ACC112 (cell line): ENCODE results near the gene IL22.

ENCODE experiments used
- H2AFZ ChIP-seq: fragments of 200-600 bp; sonication (generic); one replicate; pipeline ENCODE4 v1.6.0; 2017; ENCODE audit warnings: antibody characterized with exemption, low read length; ENCODE audit not compliant: unreplicated experiment
- H3K27ac ChIP-seq: fragments of 200-600 bp; sonication (generic); 2 replicates; pipeline ENCODE4 v1.5.1; 2014; ENCODE audit warnings: low read depth, mild to moderate bottlenecking, antibody characterized with exemption, low read length, moderate library complexity
- H3K27me3 ChIP-seq: fragments of 200-600 bp; sonication (generic); 2 replicates; pipeline ENCODE4 v1.6.1; 2014; ENCODE audit warnings: mild to moderate bottlenecking, antibody characterized with exemption, low read length, moderate library complexity, mixed read lengths; ENCODE audit not compliant: insufficient read depth
- H3K36me3 ChIP-seq: fragments of 200-600 bp; sonication (generic); 2 replicates; pipeline ENCODE4 v1.6.1; 2016; ENCODE audit warnings: mild to moderate bottlenecking, antibody characterized with exemption, low read length, moderate library complexity, mixed read lengths; ENCODE audit not compliant: insufficient read depth
- H3K4me1 ChIP-seq: fragments of 200-600 bp; sonication (generic); one replicate; pipeline ENCODE4 v1.6.1; 2016; ENCODE audit warnings: low read length, mixed read lengths; ENCODE audit not compliant: insufficient read depth, unreplicated experiment, control insufficient read depth
- H3K4me3 ChIP-seq: fragments of 200-600 bp; sonication (generic); 2 replicates; pipeline ENCODE4 v1.5.1; 2014; ENCODE audit warnings: mild to moderate bottlenecking, low read depth, low read length
- H3K79me2 ChIP-seq: fragments of 200-600 bp; sonication (generic); one replicate; pipeline ENCODE4 v1.6.0; 2016; ENCODE audit warnings: low read length; ENCODE audit not compliant: control insufficient read depth, unreplicated experiment, insufficient read depth

IL22 gene

DNA sequence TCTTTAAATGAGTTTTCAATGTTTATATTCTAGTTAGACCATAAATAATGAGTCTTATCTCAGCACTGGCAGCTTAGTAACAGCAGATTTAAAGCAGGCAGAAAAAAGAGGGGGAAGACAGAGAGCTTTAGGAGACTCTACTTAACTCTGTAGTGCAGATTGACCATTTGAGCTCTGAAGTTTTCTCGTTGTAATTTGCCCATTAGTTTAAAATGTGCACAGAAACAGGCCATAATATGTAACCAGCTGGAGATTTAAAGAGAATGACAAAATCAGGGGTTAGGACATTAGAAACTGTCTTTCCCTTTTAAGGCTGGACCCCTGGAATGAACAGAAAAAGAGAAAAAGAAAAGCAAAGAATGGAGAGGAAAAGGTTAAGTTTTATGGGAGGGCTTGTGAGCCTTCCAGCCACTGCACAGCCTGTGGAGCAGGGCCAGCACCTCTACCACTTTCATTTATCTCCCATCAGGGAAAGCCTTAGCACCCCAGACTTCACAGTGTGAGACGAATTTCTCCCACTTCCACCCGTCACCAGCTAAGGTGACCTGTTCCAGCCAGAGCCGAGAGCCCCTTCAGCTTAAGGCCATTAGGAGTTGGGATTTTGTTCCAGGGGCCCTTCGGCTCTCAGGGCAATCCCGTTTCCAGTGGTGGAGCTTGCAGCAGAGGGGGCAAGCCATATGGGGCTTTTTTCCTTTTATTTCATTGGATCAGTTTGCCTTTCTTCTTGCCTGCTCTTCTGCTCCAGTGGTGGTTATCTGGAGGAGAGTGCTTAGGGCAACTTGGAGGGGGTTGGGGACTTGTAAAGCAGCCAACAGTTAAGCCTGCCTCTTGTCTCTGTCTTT, 8.0 kb downstream of the IL22 start:
- Histone ChIP-seq H3K4me3 (peak overlapping the region; percentile 13; the same call in 1 of the 2 replicates), H2AFZ (peak overlapping the region; percentile 83), H3K36me3 (no peaks in the 10 kb centered on the region), H3K4me1 (peaks cover 24% of the 10 kb centered on the region), H3K79me2 (no peaks in the 10 kb centered on the region), H3K27me3 (no peaks in the 10 kb centered on the region), H3K27ac (no peak overlapping the region)

DNA sequence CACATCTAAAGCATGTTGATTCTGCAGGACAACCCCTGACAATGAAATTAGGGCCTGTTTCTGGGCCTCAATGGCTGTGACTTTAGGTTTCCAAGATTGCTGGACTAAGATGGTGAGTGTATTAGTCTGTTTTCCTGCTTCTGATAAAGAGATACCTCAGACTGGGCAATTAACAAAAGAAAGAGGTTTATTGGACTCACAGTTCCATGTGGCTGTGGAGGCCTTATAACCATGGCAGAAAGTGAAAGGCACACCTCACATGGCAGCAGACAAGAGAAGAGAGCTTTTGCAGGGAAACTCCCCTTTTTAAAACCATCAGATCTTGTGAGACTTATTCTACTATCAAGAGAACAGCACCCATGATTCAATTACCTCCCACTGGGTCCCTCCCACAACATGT, 10.6 kb downstream of the IL22 start:
- Histone ChIP-seq H3K36me3 (no peaks in the 10 kb centered on the region), H3K27ac (no peak overlapping the region), H3K79me2 (no peaks in the 10 kb centered on the region), H3K27me3 (no peaks in the 10 kb centered on the region), H2AFZ (no peak overlapping the region), H3K4me1 (peaks cover 39% of the 10 kb centered on the region), H3K4me3 (no peak overlapping the region)

DNA sequence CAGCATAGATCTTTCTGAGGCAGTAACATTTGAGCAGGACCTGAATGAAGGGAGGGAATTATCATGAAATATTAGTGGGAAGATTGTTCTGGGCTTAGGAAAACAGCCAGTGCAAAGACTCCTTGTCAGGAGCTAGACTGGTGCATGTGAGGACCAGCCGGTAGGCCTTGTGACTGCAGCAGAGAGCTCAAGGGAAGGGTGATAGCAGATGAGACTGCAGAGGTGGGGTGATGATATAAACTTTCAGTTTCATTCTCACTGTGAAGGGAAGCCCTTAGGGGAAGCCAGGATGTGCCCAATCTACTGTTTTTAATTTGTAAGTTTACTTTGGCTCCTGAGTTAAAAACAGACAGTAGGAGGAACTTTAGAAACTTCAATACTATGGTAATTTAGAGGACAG, 12.4 kb downstream of the IL22 start:
- Histone ChIP-seq H3K27ac (peak overlapping the region; percentile 82), H2AFZ (peak overlapping the region; percentile 96), H3K36me3 (no peaks in the 10 kb centered on the region)

DNA sequence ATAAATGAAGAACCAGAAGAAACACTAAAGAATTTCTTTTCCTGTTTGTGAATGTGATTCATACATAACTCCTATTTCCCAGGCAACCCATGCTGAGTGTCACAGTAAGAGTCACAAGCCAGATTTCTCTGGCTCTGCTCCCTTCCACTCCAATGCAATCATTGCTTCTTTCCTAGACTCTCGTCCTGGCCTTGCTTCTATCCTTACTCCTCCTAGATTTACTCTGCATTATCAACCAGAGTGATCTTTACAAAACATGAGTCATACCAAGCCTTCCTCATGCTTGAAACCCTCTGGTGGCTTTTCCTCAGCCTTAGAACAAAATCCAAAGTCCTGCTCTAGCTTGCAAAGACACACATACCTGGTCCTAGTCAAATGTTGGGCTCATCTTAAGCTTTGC, 13.3 kb downstream of the IL22 start:
- peak overlapping the region; percentile 52; the same call in 1 of the 2 replicates for H3K4me3 ChIP-seq

More for the DNA sequence above, 12.4 kb downstream of the IL22 start:
- peaks cover 56% of the 10 kb centered on the region for H3K4me1 ChIP-seq
- no peaks in the 10 kb centered on the region for H3K27me3 ChIP-seq
- H3K4me3 ChIP-seq = peak overlapping the region; percentile 52
- no peaks in the 10 kb centered on the region for H3K79me2 ChIP-seq

DNA sequence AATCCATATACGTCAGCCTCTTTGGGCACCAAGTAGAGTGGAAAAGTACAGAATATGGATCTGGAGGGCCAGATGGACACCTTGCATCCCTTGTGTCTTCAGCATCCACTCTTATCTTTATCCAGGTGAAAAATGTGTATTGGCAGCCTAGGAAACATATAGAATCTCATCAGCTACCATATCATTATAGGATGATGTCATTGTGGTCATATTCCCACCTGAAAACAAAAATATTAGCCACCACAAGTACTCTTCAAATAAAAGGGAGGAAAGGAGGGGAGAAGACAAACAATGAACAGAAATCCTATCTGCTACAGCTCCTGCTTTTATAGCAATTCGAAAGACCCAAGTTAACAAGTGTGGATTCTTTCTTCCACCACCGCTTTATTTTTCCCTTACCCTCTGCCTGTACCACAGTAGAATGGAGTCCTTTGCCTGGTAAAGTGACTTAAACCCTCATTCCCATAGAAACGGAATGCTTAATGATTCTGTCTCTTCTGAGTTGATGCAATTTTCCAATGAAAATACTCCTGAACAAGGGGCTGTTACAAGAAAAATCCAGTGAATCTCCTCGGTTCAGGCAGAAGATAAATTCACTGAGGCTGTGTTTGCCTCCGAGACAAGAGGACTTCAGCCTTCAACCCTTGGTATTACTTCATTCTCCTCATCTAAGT, 14.0 kb downstream of the IL22 start:
- H3K36me3 ChIP-seq = no peaks in the 10 kb centered on the region
- H3K4me3 ChIP-seq = 0 out of 2 replicates have a peak overlapping the region, but pooled peaks have one; percentile 7
- H3K4me1 ChIP-seq = peaks cover 44% of the 10 kb centered on the region
- H3K27ac ChIP-seq = peak overlapping the region; percentile 82
- H3K79me2 ChIP-seq = no peaks in the 10 kb centered on the region
- H3K27me3 ChIP-seq = no peaks in the 10 kb centered on the region
- peak overlapping the region; percentile 87 for H2AFZ ChIP-seq

More for the DNA sequence above, 13.3 kb downstream of the IL22 start:
- peaks cover 47% of the 10 kb centered on the region for H3K4me1 ChIP-seq
- H2AFZ ChIP-seq = peak overlapping the region; percentile 87
- peak overlapping the region; percentile 82 for H3K27ac ChIP-seq
- no peaks in the 10 kb centered on the region for H3K79me2 ChIP-seq
- no peaks in the 10 kb centered on the region for H3K36me3 ChIP-seq
- H3K27me3 ChIP-seq = no peaks in the 10 kb centered on the region

DNA sequence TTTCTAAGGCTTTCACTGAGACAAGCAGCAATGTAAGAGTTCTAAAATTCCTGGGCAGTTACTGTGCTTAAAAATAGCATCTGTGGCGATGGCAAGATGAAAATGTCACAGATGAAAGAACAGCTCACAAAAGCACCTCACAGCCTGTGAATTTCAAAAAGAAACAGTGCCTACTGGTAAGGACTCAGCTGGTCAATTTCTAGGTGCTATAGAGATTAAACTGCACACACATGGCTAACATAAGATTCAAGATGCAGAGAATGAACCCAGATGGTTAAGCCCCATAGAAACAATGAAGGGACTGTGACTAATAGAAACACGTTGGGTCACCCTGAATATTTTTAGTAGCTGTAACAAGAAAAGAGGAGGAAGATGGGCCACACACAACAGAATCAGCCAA, 15.8 kb downstream of the IL22 start:
- H3K4me1 ChIP-seq = peaks cover 44% of the 10 kb centered on the region
- no peak overlapping the region for H3K27ac ChIP-seq
- no peaks in the 10 kb centered on the region for H3K36me3 ChIP-seq
- no peaks in the 10 kb centered on the region for H3K27me3 ChIP-seq
- H3K79me2 ChIP-seq = no peaks in the 10 kb centered on the region
- H3K4me3 ChIP-seq = no peak overlapping the region
- peak overlapping the region; percentile 16 for H2AFZ ChIP-seq

- Histone ChIP-seq H3K36me3 (no peaks in the 10 kb centered on the region), H3K4me3 (peak overlapping the region; percentile 72), H3K79me2 (no peaks in the 10 kb centered on the region), H2AFZ (peak overlapping the region; percentile 100), H3K27ac (no peak overlapping the region), H3K27me3 (no peaks in the 10 kb centered on the region), H3K4me1 (peaks cover 44% of the 10 kb centered on the region)
Measured at GRCh38 chr12:68237078-68237477, 16.3 kb downstream of the IL22 start.

GRCh38 chr12:68236421-68237059, 16.9 kb downstream of the IL22 start:
- peaks cover 44% of the 10 kb centered on the region for H3K4me1 ChIP-seq
- H3K4me3 ChIP-seq = peak overlapping the region; percentile 72

GRCh38 chr12:68235576-68235975, 17.8 kb downstream of the IL22 start:
- H3K27me3 ChIP-seq = no peaks in the 10 kb centered on the region
- no peaks in the 10 kb centered on the region for H3K36me3 ChIP-seq
- H3K4me3 ChIP-seq = no peak overlapping the region
- H3K27ac ChIP-seq = no peak overlapping the region
- no peaks in the 10 kb centered on the region for H3K79me2 ChIP-seq
- H3K4me1 ChIP-seq = peaks cover 35% of the 10 kb centered on the region
- H2AFZ ChIP-seq = peak overlapping the region; percentile 44

More at GRCh38 chr12:68236421-68237059, 16.9 kb downstream of the IL22 start:
- Histone ChIP-seq H2AFZ (peak overlapping the region; percentile 100), H3K27me3 (no peaks in the 10 kb centered on the region), H3K27ac (no peak overlapping the region), H3K36me3 (no peaks in the 10 kb centered on the region), H3K79me2 (no peaks in the 10 kb centered on the region)

DNA sequence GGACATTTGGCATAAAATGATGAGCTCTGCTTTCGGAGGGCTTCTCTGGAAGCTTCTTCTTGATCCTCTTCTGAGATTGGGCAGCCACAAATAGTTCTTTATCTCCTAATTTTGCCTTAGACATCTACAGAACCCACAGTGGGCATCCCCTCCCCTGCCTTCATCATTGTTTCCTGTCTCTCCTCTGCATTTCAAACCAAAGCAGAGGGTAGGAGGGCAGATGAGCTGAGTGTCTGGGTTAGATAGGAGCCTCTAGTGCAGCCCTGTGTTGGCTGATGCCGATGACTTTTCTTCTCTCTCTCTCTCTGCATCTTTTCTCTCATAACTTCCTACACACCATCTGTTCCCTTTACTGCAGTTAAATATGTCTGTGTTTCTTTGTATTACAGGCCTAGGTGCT, 19.3 kb downstream of the IL22 start:
- no peak overlapping the region for H3K4me3 ChIP-seq
- no peak overlapping the region for H2AFZ ChIP-seq
- no peaks in the 10 kb centered on the region for H3K36me3 ChIP-seq
- H3K4me1 ChIP-seq = peaks cover 21% of the 10 kb centered on the region
- no peaks in the 10 kb centered on the region for H3K79me2 ChIP-seq
- no peak overlapping the region for H3K27ac ChIP-seq
- H3K27me3 ChIP-seq = no peaks in the 10 kb centered on the region
